Measurements from ENCODE around the gene MAPK8IP1.

DNA sequence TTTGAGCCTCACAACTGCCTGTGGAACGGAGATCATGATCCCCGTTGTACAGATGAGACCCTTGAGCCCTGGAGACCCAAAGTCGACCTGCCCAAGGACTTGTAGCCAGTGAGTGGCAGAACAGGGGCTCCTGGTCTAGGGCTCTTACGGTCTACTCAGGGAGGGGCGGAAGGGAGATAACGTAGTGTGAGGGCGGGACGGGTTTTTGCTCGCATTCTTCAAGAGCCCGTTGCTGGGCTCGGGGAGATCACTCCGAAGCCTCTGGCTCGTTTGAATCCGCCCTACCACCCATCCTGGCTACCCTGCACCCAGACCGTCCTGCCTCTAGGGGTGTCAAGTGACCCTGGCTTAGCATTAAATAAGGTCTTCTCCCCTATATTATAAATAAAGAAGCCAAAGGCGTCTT lies 37.5 kb upstream of the MAPK8IP1 start:
- TF ChIP-seq, protein P1, sequence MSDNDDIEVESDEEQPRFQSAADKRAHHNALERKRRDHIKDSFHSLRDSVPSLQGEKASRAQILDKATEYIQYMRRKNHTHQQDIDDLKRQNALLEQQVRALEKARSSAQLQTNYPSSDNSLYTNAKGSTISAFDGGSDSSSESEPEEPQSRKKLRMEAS (IDR thresholded peaks at IDR 0.05) = no peak
- TF ChIP-seq EP300 (IDR thresholded peaks at IDR 0.05) = no peak
- TF ChIP-seq CTCF (IDR thresholded peaks at IDR 0.05) = no peak
- TF ChIP-seq MYC (IDR thresholded peaks at IDR 0.05; ENCODE audit: borderline replicate concordance, low read length) = no peak
- no peak for TF ChIP-seq CEBPB (IDR thresholded peaks at IDR 0.05)
- TF ChIP-seq MAFK (IDR thresholded peaks at IDR 0.05; ENCODE audit: partially characterized antibody) = no peak
- no peak for TF ChIP-seq POLR2A (IDR thresholded peaks at IDR 0.05; ENCODE audit: low read length)
- no peak for TF ChIP-seq RNF2 (IDR thresholded peaks at IDR 0.05; ENCODE audit: borderline replicate concordance, low read depth)
- no peak for TF ChIP-seq SMC3 (IDR thresholded peaks at IDR 0.05)
- TF ChIP-seq JUN (IDR thresholded peaks at IDR 0.05) = no peak

Data from A549 (cell line).